Activated CD4-positive, CD25-positive, alpha-beta regulatory T cell treated with anti-CD3 and anti-CD28 coated beads, Interleukin-2, amount 50 U/mL, for 24 hours (primary cell): Measurements from ENCODE around the gene SHISA7.
A peak's percentile ranks its signal among the peaks of the same experiment; 100 is the strongest.

Source experiments
- ATAC-seq, 2 donors: fragments of 150-1000 bp; cut with Tn5 transposase; one replicate each; pipeline ENCODE4 v1.10.0; 2021; ENCODE audit warnings: mild to moderate bottlenecking in 1 of 2, moderate library complexity in 1 of 2

Gene SHISA7

DNA sequence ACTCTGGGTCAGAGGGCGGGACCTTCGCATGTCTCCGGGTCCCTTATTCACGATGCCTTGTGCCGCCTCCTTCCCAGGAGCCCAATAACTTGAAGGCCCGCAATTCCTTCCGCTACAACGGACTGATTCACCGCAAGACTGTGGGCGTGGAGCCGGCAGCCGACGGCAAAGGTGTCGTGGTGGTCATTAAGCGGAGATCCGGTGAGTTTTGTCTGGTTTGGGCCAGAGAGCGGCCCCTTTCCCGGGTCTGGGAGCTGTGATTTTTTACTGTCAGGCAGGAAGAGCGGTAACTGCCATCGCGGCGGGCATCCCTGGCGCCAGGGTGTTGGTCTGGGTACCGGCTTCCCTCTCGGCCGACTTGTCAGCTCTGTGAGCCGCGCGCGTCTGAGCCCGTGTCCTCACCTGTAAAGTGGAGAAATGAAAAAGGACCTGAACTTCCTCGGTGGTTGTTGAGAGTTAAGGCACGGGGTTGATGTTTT lies 56.6 kb downstream of the SHISA7 start:
- ATAC-seq: no peak

DNA sequence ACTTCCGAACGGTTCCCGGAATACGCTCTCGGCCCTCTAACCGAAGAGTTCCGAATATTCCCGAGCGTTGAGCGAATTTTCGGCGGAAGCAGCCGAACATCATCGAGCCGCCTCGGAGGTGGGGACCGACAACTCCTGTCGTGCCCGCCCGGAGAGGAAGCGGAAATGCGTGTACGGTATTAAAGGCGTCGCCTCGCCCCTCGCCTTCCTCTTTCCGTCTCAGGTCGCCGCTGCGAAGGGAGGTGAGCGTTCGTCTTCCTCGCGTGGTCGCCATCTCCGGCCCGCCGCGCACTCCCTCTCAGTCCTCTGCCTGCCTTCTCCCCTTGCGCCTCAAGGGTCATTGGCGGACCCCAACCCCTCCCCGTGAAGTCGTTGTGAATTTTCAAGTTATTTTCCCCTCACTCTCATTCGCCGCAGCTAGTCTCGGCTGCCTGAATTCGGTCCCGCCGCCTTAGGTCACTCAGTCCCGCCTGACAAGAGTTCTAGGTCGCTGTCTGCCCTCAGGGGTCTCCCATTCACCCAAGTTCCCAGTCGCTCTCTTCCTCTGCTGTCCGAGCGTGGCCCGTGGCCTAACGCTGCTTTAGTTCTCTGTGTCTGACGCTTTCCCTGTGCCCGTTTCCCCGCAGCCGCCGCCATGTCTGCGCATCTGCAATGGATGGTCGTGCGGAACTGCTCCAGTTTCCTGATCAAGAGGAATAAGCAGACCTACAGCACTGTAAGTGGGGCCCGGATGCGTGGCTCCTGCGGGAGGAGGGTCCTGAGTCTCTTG lies 57.2 kb downstream of the SHISA7 start, which contains the start of gene RPL28:
TSS of gene RPL28 (plus strand) at position 209 of the 769 bp plus-strand sequence. CDS start at position 635, 426 bp downstream.
- peak; percentile 78 to 79 for ATAC-seq

DNA sequence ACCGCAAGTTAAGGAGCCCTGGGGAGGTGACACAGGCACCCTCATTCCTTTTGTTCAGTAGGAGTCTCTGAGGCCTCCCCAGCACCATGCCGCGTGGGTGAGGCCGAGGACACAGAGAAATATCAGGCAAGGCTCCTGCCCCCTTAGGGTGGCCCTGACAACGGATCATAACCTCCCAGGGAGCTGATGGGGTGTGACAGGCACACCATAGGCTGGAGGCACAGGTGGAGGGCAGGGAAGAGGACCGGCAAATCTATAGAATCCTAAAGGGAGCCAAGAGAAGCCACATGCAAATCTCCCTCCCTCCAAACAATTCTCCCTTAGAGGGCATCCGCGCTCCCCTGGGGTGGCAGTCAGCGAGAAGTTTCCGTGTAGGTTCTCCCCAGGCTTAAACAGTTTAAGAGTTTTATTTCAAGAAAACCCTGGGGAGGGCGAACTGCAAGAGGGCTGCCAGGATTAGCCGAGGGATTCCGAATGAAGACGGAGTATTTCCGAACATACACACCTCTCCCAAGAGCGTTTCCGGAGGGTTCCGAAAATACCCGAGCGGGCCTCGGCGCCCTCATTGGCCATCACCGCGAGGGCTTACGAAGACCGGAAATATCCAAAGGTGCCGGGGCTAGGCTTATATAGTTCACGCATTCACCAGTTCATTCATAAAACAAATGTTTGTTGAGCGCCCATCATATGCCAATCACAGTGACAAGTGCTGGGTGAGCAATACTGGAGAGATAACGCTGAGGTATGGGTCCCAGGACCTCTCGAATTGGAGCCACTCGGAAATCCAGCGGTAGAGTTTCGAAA lies 58.0 kb downstream of the SHISA7 start:
- peak; percentile 79 for ATAC-seq

GRCh38 chr19:55384131-55384919 lies 58.8 kb downstream of the SHISA7 start, which contains the start of gene TMEM238:
Gene TMEM238, minus strand, starts transcription at chr19:55384292. Its CDS starts 33 bp downstream, at chr19:55384259.
- no peak for ATAC-seq

DNA sequence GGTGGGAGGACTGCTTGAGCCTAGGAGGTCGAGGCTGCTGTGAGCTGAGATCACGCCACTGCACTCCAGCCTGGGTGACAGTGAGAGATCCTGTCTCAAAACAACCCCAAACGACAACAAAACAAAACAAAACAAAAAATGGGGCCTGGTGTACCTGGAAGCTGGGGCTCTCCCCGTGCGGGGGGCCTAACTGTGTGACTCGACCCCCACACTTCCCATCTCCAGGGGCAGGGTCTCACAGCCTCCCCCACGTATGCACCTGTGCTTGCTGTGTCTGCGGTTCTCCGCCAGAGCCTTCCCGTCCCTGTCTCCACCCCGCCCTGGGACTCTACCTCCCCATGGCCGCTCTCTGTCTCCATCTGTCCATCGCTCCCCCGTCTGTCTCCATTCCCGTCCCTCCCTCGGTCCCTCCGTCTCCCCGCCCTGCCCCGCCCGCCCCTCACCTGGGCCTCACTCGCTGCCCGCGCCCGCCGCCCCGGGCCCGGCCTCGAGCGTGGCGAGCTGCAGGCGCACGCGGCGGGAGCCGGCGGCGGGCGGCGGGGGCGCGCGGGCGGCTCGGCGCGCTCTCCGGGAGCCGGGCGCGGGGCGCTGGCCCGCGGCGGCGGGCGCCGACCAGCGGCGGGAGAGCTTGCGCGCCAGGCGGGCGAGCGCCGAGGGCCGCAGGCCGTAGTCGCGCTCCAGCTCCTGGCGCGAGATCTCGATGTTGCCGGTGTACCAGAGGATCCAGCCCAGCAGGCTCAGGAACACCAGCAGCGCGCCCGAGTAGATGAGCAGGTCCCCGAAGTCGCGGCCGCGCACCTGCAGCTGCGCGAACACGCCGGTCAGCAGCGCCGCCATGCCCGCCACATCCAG lies 59.6 kb downstream of the SHISA7 start:
- ATAC-seq: peak; percentile 2 to 8

GRCh38 chr19:55382522-55383054 lies 60.5 kb downstream of the SHISA7 start:
- ATAC-seq: no peak

- no peak for ATAC-seq
Observed at GRCh38 chr19:55382013-55382412, 61.1 kb downstream of the SHISA7 start.

- ATAC-seq: no peak
Observed at GRCh38 chr19:55379174-55379573, 63.9 kb downstream of the SHISA7 start.
